IMR-90 (cell line): Measurements from ENCODE around the gene ARHGEF10L. TPM values are rescaled to one million over a fixed set of nuclear protein-coding genes. Genes with fewer than 3 reads are reported as not detected.

Source experiments
- ATAC-seq: fragments of 200-7000 bp; cut with Tn5 transposase; 2 replicates; pipeline ENCODE4 v1.9.1; 2020; ENCODE audit warnings: low read depth, mild to moderate bottlenecking, moderate library complexity
- BruUV-seq: library from RNA; stranded (reverse); fragments of 400-500 nt; replicated peaks from 2 replicates; lab custom pipeline; 2021; lab: Mats Ljungman, UMichigan
- CTCF ChIA-PET: fragments of 300-600 bp; formaldehyde crosslinking; extraction: SDS; loops from one replicate; lab custom pipeline; 2021; ENCODE audit warnings: antibody characterized with exemption; lab: Yijun Ruan, JAX
- POLR2A ChIA-PET: fragments of 300-600 bp; sonication (Branson Sonifier 250); formaldehyde crosslinking; loops from one replicate; lab custom pipeline; 2022; ENCODE audit warnings: antibody characterized with exemption; ENCODE audit not compliant: unreplicated experiment; lab: Charles Lee
- DNase-seq: peaks from one replicate; pipeline ENCODE4 v3.0.0; 2013
- H2AFZ ChIP-seq: replicated peaks from 2 replicates; pipeline ENCODE3; 2013; ENCODE audit warnings: low read length, mild to moderate bottlenecking; ENCODE audit not compliant: poor library complexity
- H2AK5ac ChIP-seq: 2 replicates; pipeline ENCODE4 v1.6.1; 2013; ENCODE audit warnings: low read depth, low read length, inconsistent platforms
- H2AK9ac ChIP-seq: replicated peaks from 2 replicates; pipeline ENCODE3; 2013; ENCODE audit warnings: mild to moderate bottlenecking, low read depth, low read length, moderate library complexity; ENCODE audit not compliant: poor library complexity
- H2BK120ac ChIP-seq: 2 replicates; pipeline ENCODE4 v1.6.1; 2013; ENCODE audit warnings: low read depth, low read length, inconsistent platforms
- H2BK15ac ChIP-seq: 3 replicates; pipeline ENCODE4 v1.6.1; 2013; ENCODE audit warnings: low read depth, low read length, inconsistent platforms
- H2BK20ac ChIP-seq: 2 replicates; pipeline ENCODE4 v1.6.1; 2013; ENCODE audit warnings: low read depth, mild to moderate bottlenecking, inconsistent platforms, low read length, moderate library complexity
- H2BK5ac ChIP-seq: 2 replicates; pipeline ENCODE4 v1.6.1; 2013; ENCODE audit warnings: mild to moderate bottlenecking, low read depth, low read length, inconsistent platforms; ENCODE audit not compliant: poor library complexity, severe bottlenecking
- H3K14ac ChIP-seq: replicated peaks from 2 replicates; pipeline ENCODE4 v1.6.1; 2013; ENCODE audit warnings: low read depth, low read length, inconsistent platforms
- H3K18ac ChIP-seq: 2 replicates; pipeline ENCODE4 v1.6.1; 2013; ENCODE audit warnings: low read depth, low read length, control low read depth
- H3K23ac ChIP-seq: 2 replicates; pipeline ENCODE4 v1.6.1; 2013; ENCODE audit warnings: low read depth, low read length, inconsistent platforms
- H3K27ac ChIP-seq: 2 replicates; pipeline ENCODE4 v1.5.1; 2013; ENCODE audit warnings: mild to moderate bottlenecking, control low read depth, low read length; ENCODE audit not compliant: insufficient read depth
- H3K27me3 ChIP-seq: 2 replicates; pipeline ENCODE4 v1.6.1; 2013; ENCODE audit warnings: low read length; ENCODE audit not compliant: control insufficient read depth, insufficient read depth
- H3K36me3 ChIP-seq: 2 replicates; pipeline ENCODE4 v1.6.1; 2013; ENCODE audit warnings: low read length, mixed read lengths; ENCODE audit not compliant: control insufficient read depth, insufficient read depth
- H3K4ac ChIP-seq: 2 replicates; pipeline ENCODE4 v1.6.1; 2013; ENCODE audit warnings: low read depth, low read length, inconsistent platforms
- H3K4me1 ChIP-seq: 2 replicates; pipeline ENCODE4 v1.6.1; 2013; ENCODE audit warnings: low read length, mixed read lengths; ENCODE audit not compliant: control insufficient read depth, insufficient read depth
- H3K4me2 ChIP-seq: 2 replicates; pipeline ENCODE4 v1.6.1; 2013; ENCODE audit warnings: low read depth, mild to moderate bottlenecking, control low read depth, low read length, moderate library complexity
- H3K4me3 ChIP-seq: 2 replicates; pipeline ENCODE4 v1.5.1; 2013; ENCODE audit warnings: low read depth, mild to moderate bottlenecking, control low read depth, low read length, moderate library complexity; ENCODE audit not compliant: insufficient read depth
- H3K56ac ChIP-seq: 2 replicates; pipeline ENCODE4 v1.6.1; 2013; ENCODE audit warnings: low read length, inconsistent platforms; ENCODE audit not compliant: insufficient read depth; ENCODE audit errors: extremely low read depth
- H3K79me1 ChIP-seq, 2 experiments: 2 replicates each; pipeline ENCODE4 v1.6.1; 2013; ENCODE audit warnings: low read length in 2 of 2, inconsistent platforms in 1 of 2, low read depth in 1 of 2
- H3K9ac ChIP-seq: 2 replicates; pipeline ENCODE4 v1.6.1; 2013; ENCODE audit warnings: low read depth, low read length, control low read depth
- H3K9me1 ChIP-seq: 2 replicates; pipeline ENCODE4 v1.6.1; 2013; ENCODE audit warnings: low read length, inconsistent platforms; ENCODE audit not compliant: insufficient read depth
- H3K9me3 ChIP-seq: 2 replicates; pipeline ENCODE4 v1.6.1; 2013; ENCODE audit warnings: low read length; ENCODE audit not compliant: control insufficient read depth, insufficient read depth
- H4K20me1 ChIP-seq: 2 replicates; pipeline ENCODE4 v1.6.1; 2013; ENCODE audit warnings: low read length, inconsistent platforms; ENCODE audit not compliant: insufficient read depth
- H4K5ac ChIP-seq: 2 replicates; pipeline ENCODE4 v1.6.1; 2013; ENCODE audit warnings: mild to moderate bottlenecking, low read depth, low read length, control low read depth
- H4K8ac ChIP-seq, 2 experiments: 2 replicates each; pipeline ENCODE4 v1.6.1; 2013; ENCODE audit warnings: low read depth in 2 of 2, low read length in 2 of 2, control low read depth in 1 of 2, inconsistent platforms in 1 of 2
- H4K91ac ChIP-seq: 2 replicates; pipeline ENCODE4 v1.6.1; 2013; ENCODE audit warnings: low read depth, low read length, inconsistent platforms; ENCODE audit not compliant: insufficient read depth
- NFE2L2 ChIP-seq: fragments of 150-350 bp; IDR thresholded peaks from 2 replicates; pipeline ENCODE4 v1.6.1; 2016; ENCODE audit warnings: low read depth, mild to moderate bottlenecking, low read length
- WGBS, 2 experiments: methylation state at CpG; one replicate each; pipeline versions ENCODE4 v1.1.5 to v1.1.7; 2013; ENCODE audit warnings: missing lambda C conversion rate in 2 of 2; ENCODE audit not compliant: insufficient read length in 1 of 2; ENCODE audit errors: extremely low coverage in 2 of 2; 5-methylcytosine and 5-hydroxymethylcytosine counted together
- dilution Hi-C: fragments of 300-500 bp; cut with HindIII; formaldehyde crosslinking; loops from one replicate; pipeline ENCODE4 v1.14.3; 2018; ENCODE audit warnings: low sequenced_read_pairs; ENCODE audit not compliant: unreplicated experiment
- in situ Hi-C: fragments of 300-500 bp; cut with MboI; formaldehyde crosslinking; loops from 3 replicates; pipeline ENCODE4 v1.14.3; 2019; ENCODE audit warnings: low sequenced_read_pairs, inconsistent platforms, mixed read lengths
- intact Hi-C: fragments of 100-400 bp; cut with micrococcal nuclease; formaldehyde crosslinking; loops from 2 replicates; pipeline ENCODE4 v1.10.0; 2022
- polyA plus RNA-seq, 3 experiments: library from polyadenylated mRNA; depleted of rRNA; stranded (reverse); fragments of >200 nt; gene quantifications; 2 replicates each; pipeline ENCODE4 v1.2.3, GENCODE V29; 2012; ENCODE audit warnings: low replicate concordance in 1 of 3
- total RNA-seq: library from RNA; depleted of rRNA; stranded (reverse); fragments of >200 nt; gene quantifications from 2 replicates; pipeline ENCODE4 v1.2.3, GENCODE V29; 2012

The ARHGEF10L gene
- total and polyA plus RNA-seq, 2 of the 4 experiments (the other 2 are of a cell fraction): 4.8 to 12.4 TPM

DNA sequence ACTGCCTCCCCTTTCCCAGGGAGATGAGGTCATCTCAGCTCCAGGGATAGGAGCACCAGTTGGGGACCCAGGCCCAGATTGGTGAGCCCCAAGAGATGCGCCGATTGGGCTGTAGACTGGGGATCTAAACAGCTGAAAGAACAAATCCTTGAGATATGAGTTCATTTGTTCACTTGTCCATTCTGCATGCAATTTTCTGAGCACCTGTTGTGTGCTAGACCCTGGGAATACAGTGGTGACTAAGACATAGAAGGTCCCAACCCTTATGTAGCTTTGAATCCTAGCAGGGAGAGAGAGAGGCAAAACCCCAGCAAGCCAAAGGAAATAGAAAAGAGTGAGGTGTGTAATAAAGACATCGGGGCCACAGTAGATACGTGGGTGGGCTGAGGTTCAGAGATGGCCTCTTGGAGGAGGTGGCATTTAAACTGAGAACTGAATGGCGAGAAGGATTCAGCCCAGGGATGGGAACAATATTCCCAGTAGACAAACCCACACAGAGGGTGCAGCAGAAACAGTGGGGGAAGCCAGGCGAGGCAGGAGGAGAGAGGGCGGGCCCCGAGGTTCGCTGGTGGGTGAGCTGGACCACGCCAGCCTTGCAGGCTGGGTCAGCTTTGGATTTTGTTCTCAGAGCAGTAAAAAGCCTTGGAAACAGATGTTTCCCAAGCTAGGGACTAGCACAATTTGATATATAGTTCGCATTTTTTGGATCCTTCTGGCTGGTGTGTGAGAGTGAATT lies 110.0 kb downstream of the ARHGEF10L start:
- H2BK15ac ChIP-seq: no peak overlapping the region
- no peak overlapping the region for H4K5ac ChIP-seq
- no peak overlapping the region for H2BK5ac ChIP-seq
- H3K9ac ChIP-seq: no peak overlapping the region
- no peak for TF ChIP-seq NFE2L2
- no peaks in the 10 kb centered on the region; the same call in 1 of the 2 replicates for H4K20me1 ChIP-seq
- CTCF ChIA-PET: no interaction called here
- H3K23ac ChIP-seq: no peak overlapping the region
- POLR2A ChIA-PET: no interaction called here
- no peaks in the 10 kb centered on the region for H3K4me1 ChIP-seq
- no peaks in the 10 kb centered on the region for H3K79me1 ChIP-seq
- no TSS peak for BruUV-seq
- H3K9me3 ChIP-seq: no peaks in the 10 kb centered on the region
- no peak overlapping the region for H4K8ac ChIP-seq
- intact Hi-C loops (no loop called here), dilution Hi-C loops (no loop called here), in situ Hi-C loops (loop anchor here (10.0 kb wide), 1 partner anchor 925 kb away; no protein-coding TSS in a partner anchor)
- no peaks in the 10 kb centered on the region; the same call in 1 of the 2 replicates for H3K9me1 ChIP-seq
- no peak overlapping the region for H2BK120ac ChIP-seq
- H2AFZ ChIP-seq: no peak overlapping the region
- H3K4me2 ChIP-seq: no peak overlapping the region
- H3K4me3 ChIP-seq: no peak overlapping the region
- no peak for DNase-seq
- no peak overlapping the region for H3K14ac ChIP-seq
- no peak overlapping the region for H2AK9ac ChIP-seq
- H2BK20ac ChIP-seq: no peak overlapping the region
- H4K91ac ChIP-seq: no peak overlapping the region
- H3K27me3 ChIP-seq: no peaks in the 10 kb centered on the region
- no peak overlapping the region for H3K56ac ChIP-seq
- H3K18ac ChIP-seq: no peak overlapping the region
- H2AK5ac ChIP-seq: no peak overlapping the region
- peaks cover 7% of the 10 kb centered on the region; the same call in 1 of the 2 replicates for H3K36me3 ChIP-seq
- no peak for ATAC-seq
- H3K4ac ChIP-seq: no peak overlapping the region
- H3K27ac ChIP-seq: no peak overlapping the region
- WGBS, 2 experiments: 64% methylated on average over 4 of the region's 11 CpGs; no CpG with 5 or more reads in 1 of the 2 experiments
